CD8-positive, alpha-beta memory T cell (primary cell): ENCODE data around the gene CTDSP2. TPM values are rescaled to one million over a fixed set of nuclear protein-coding genes. Genes with fewer than 3 reads are reported as not detected.

Source experiments
- CTCF ChIA-PET: fragments of 350-600 bp; sonication (Branson Sonifier 250); formaldehyde crosslinking; loops from one replicate; lab custom pipeline; 2021; ENCODE audit warnings: antibody characterized with exemption; lab: Charles Lee
- POLR2A ChIA-PET: fragments of 350-600 bp; sonication (Branson Sonifier 250); formaldehyde crosslinking; loops from one replicate; lab custom pipeline; 2021; ENCODE audit warnings: antibody characterized with exemption; lab: Charles Lee
- DNase-seq, 5 donors: peaks; one replicate each; pipeline versions ENCODE4 v3.0.0 to v3.0.0-alpha.2; 2020 to 2022; ENCODE audit warnings: mixed read lengths in 1 of 5
- H3K27ac ChIP-seq: one replicate; pipeline ENCODE4 v1.7.0; 2013; ENCODE audit warnings: low read depth, mild to moderate bottlenecking, low read length, moderate library complexity
- H3K27me3 ChIP-seq: 2 replicates; pipeline ENCODE4 v1.7.0; 2013; ENCODE audit warnings: low read length, mild to moderate bottlenecking; ENCODE audit not compliant: insufficient read depth, poor library complexity, severe bottlenecking
- H3K36me3 ChIP-seq: 2 replicates; pipeline ENCODE4 v1.7.0; 2013; ENCODE audit warnings: mild to moderate bottlenecking, low read length, moderate library complexity; ENCODE audit not compliant: insufficient read depth
- H3K4me1 ChIP-seq: 2 replicates; pipeline ENCODE4 v1.7.0; 2013; ENCODE audit warnings: mild to moderate bottlenecking, low read length, moderate library complexity; ENCODE audit not compliant: insufficient read depth
- H3K4me3 ChIP-seq: 2 replicates; pipeline ENCODE4 v1.7.0; 2013; ENCODE audit warnings: mild to moderate bottlenecking, low read length
- H3K9me3 ChIP-seq: 2 replicates; pipeline ENCODE4 v1.7.0; 2013; ENCODE audit warnings: mild to moderate bottlenecking, low read length
- H3K27ac Mint-ChIP-seq, 8 donors: one replicate each; pipeline ENCODE4 v1.8.0; 2020 to 2021; ENCODE audit warnings: mixed read lengths in 8 of 8, mild to moderate bottlenecking in 6 of 8, inconsistent platforms in 3 of 8, moderate library complexity in 3 of 8
- H3K27me3 Mint-ChIP-seq, 2 donors: one replicate each; pipeline ENCODE4 v1.8.0; 2020 to 2021; ENCODE audit warnings: mixed read lengths in 2 of 2, mild to moderate bottlenecking in 1 of 2, moderate library complexity in 1 of 2
- H3K36me3 Mint-ChIP-seq, 3 donors: one replicate each; pipeline ENCODE4 v1.8.0; 2020 to 2021; ENCODE audit warnings: mixed read lengths in 3 of 3, inconsistent platforms in 1 of 3, mild to moderate bottlenecking in 1 of 3
- H3K4me1 Mint-ChIP-seq, 3 donors: one replicate each; pipeline ENCODE4 v1.8.0; 2020 to 2021; ENCODE audit warnings: mixed read lengths in 3 of 3, inconsistent platforms in 1 of 3, mild to moderate bottlenecking in 1 of 3
- H3K4me3 Mint-ChIP-seq, 7 donors: one replicate each; pipeline ENCODE4 v1.8.0; 2020 to 2021; ENCODE audit warnings: mixed read lengths in 7 of 7, mild to moderate bottlenecking in 6 of 7, moderate library complexity in 4 of 7, inconsistent platforms in 2 of 7
- H3K9me3 Mint-ChIP-seq, 5 donors: one replicate each; pipeline ENCODE4 v1.8.0; 2020 to 2022; ENCODE audit warnings: mixed read lengths in 5 of 5, mild to moderate bottlenecking in 3 of 5, moderate library complexity in 2 of 5, inconsistent platforms in 1 of 5
- polyA plus RNA-seq: library from polyadenylated mRNA; unstranded; fragments of 300-500 nt; fragmentation: Illumina TruSeq; gene quantifications from one replicate; pipeline ENCODE4 v1.2.3, GENCODE V29; 2021
- total RNA-seq, 2 experiments: library from RNA; stranded (reverse); gene quantifications; one replicate each; pipeline ENCODE4 v1.2.3, GENCODE V29; 2021

Gene CTDSP2
- total and polyA plus RNA-seq, 3 experiments from 2014 or later, result 55.0 to 76.4 (median 72.8) TPM

DNA sequence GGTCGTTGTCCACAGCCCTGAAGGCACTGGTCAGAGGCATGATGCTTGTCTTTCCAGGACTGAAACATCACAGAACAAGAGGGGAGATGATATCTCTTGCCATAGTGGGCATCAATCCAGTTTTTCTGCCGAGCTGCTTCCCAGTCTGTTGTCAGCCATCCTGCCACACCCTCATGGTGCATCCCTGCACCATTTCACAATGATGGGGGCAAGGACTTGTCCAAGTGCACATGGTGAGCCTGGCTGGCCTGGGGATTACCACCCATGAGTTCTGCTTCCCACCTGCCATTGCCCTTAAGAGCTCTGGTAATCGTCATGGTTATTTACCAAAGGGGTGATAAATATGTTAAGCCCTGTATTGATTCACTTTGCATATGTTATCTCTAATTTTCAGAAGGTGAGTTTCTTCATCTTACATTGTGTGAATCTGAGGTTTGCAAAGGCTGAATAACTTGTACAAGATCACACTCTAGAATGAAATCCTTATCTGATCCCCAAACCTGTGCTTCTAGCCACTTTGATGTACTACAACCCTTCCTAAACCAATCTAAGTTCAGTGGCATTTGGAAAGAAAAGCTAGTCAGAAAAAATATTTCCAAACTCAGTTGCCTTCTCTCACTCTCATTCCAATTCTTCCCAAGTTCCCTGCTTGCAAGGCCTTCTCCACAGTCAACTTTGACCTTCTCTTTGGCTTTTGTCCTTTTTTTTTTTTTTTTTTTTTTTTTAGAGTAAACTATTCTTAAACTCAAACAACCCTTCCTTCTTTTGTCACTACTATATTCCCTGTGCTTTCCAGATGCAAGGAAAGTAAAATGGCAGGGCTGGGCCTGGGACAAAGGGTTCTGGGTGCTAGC lies 30.3 kb downstream of the CTDSP2 start:
- CTCF ChIA-PET, result no interaction called here

DNA sequence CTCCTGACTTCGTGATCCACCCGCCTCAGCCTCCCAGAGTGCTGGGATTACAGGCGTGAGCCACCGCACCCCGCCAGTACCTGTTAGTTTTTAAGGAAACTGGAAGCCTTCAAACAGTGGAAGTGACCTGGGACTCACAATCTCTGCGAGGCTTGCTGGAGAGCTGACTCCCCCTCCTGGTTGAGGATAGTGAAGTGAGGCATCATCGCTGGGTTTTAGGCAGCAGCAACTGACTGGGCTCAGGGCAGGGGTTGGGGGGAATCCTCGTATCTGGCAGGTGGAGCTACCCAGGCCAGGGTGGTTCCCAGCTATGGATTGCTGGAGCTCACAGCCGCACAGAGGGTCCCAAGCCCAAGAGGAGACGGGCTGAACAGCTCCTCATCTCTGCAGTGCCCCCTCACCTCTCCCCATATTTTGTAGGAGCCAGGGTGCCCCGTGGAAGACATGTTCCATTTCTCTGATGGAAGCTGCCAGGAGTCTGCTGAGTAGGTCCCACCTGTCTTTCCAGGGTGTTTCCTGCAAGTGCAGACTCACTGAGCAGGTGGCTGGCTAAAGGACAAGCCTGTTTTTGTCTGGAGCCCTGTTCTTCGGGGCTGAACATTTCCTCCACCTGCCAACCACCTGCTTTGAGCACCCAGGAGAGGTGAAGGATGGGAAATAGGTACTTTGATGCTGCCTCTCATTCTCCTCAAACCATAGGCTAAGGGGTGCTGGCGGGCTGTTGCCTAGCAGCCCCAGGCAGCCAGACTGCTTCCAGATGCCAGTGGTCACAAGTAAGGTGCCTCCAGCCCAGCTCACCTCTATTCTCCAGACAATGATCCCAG lies 31.1 kb downstream of the CTDSP2 start:
- H3K27me3 Mint-ChIP-seq, result no peaks in the 10 kb centered on the region
- ChIA-PET POLR2A (interaction anchor here (0.5 to 0.7 kb wide), 2 partner anchors 31 to 222 kb away, joined by 3 to 12 read pairs; partner anchors contain the start of gene CTDSP2), CTCF (interaction anchor here (0.8 kb wide), 1 partner anchor 13 kb away, joined by 3 read pairs; no protein-coding TSS in a partner anchor)
- H3K36me3 Mint-ChIP-seq, result peaks cover 0 to 27% (median 5%) of the 10 kb centered on the region in 3 donors
- Histone ChIP-seq H3K27ac (no peak overlapping the region), H3K4me3 (no peak overlapping the region), H3K9me3 (no peaks in the 10 kb centered on the region), H3K27me3 (no peaks in the 10 kb centered on the region), H3K36me3 (no peaks in the 10 kb centered on the region), H3K4me1 (no peaks in the 10 kb centered on the region)
- H3K4me1 Mint-ChIP-seq, result peaks cover 3 to 8% (median 4%) of the 10 kb centered on the region in 3 donors
- peak overlapping the region in 1 of 8 donors; percentile 17 for H3K27ac Mint-ChIP-seq
- H3K4me3 Mint-ChIP-seq, result no peak overlapping the region
- H3K9me3 Mint-ChIP-seq, result no peaks in the 10 kb centered on the region
- DNase-seq, result no peak

More for the DNA sequence above, 30.3 kb downstream of the CTDSP2 start:
- Histone ChIP-seq H3K4me1 (no peaks in the 10 kb centered on the region), H3K27ac (no peak overlapping the region), H3K36me3 (no peaks in the 10 kb centered on the region), H3K9me3 (no peaks in the 10 kb centered on the region), H3K27me3 (no peaks in the 10 kb centered on the region), H3K4me3 (no peak overlapping the region)
- Mint-ChIP-seq H3K4me3 (no peak overlapping the region), H3K9me3 (no peaks in the 10 kb centered on the region), H3K27me3 (no peaks in the 10 kb centered on the region), H3K4me1 (peaks cover 3 to 8% (median 4%) of the 10 kb centered on the region in 3 donors), H3K27ac (peak overlapping the region in 3 of 8 donors; percentile 11 to 78 (median 74)), H3K36me3 (peaks cover 0 to 32% (median 5%) of the 10 kb centered on the region in 3 donors)
- POLR2A ChIA-PET, result interaction anchor here (0.5 to 0.7 kb wide), 3 partner anchors 30 to 223 kb away, joined by 3 to 12 read pairs (median 11); partner anchors contain the start of gene CTDSP2
- no peak for DNase-seq

DNA sequence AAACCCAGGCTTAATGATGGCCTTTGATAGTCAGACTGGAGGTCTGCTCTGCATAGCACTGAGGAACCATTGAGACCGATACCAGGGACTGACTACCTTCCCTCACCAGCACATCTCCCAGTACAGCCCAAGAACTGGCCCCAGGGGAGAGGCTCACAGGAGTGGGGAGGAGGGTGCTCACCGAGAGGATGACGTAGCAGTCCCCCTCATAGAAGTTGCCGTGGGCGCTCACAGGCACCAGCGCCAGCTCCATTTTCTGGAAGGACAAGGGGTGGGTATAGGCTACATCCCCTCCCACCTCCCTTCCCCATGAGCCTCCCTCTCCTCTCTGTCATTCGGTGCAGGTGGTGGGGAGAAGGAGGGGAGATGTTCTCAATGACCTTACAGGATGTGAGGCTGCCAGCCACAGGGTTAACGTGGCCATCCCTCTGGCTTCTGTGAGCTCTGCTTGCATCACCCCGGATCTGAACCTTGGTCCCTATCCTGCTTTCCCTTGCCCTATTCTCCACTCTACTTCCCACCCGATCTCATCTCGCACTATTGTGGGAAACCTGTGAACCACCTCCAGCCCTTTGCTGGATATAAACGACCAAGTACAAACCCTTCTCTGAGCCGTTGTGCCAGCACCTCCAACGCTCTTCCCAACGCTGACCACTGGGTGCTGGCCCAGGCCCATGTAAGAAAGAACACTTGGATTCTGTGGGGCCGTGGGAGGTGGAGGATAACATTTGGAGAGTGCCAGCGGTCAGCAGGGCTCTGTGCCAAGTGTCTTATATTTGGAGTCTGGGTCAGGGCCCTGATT lies 32.4 kb downstream of the CTDSP2 start:
- H3K27me3 Mint-ChIP-seq, result no peaks in the 10 kb centered on the region
- Histone ChIP-seq H3K27me3 (no peaks in the 10 kb centered on the region), H3K36me3 (no peaks in the 10 kb centered on the region), H3K27ac (no peak overlapping the region), H3K4me3 (no peak overlapping the region), H3K4me1 (no peaks in the 10 kb centered on the region), H3K9me3 (no peaks in the 10 kb centered on the region)
- CTCF ChIA-PET, result no interaction called here
- DNase-seq, result no peak
- no peak overlapping the region for H3K4me3 Mint-ChIP-seq
- H3K9me3 Mint-ChIP-seq, result no peaks in the 10 kb centered on the region
- H3K36me3 Mint-ChIP-seq, result peaks cover 0 to 28% (median 5%) of the 10 kb centered on the region in 3 donors
- POLR2A ChIA-PET, result no interaction called here
- H3K27ac Mint-ChIP-seq, result no peak overlapping the region
- H3K4me1 Mint-ChIP-seq, result peaks cover 3 to 8% (median 4%) of the 10 kb centered on the region in 3 donors

DNA sequence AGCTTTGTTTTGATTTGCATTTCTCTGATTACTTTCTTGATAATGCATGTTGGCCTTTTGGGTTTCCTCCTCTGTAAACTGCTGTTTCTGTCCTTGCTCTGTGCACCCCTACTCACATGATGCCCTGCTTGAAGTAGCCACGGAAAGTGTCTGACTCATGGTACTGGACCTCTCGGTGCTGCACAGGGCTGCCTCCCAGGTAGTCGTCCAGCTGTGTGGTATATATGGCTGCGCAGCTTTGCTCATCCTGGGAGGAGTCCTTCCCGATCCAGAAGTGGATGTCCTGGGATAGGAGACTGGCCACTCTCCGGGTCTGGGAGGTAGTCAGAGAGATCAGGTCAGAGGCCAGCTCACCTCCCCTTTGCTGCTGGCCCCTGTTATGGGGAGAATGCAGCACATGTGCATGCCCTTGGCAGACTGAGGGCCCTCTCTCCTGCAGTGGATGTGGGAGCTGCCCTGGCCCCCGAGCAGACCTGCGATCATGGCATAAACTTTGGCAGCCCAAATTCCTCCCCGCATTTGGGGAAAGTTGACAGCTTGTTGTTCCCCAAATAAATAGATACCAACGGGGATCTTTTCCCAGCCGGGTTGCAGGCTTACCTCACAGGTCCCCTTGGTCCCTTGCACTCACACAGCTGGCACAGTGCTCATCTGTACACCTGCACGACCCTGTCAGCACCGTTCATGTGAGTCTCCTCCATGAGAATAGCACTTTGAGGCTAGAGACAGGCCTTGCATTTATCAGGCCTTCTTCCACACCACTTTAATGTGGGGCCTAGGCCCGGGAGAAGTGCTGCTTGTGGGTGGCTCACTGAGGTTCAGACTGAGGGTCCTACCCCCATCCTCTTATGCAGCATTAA lies 33.2 kb downstream of the CTDSP2 start:
- peaks cover 0 to 29% (median 5%) of the 10 kb centered on the region in 3 donors for H3K36me3 Mint-ChIP-seq
- Histone ChIP-seq H3K36me3 (peaks cover 3% of the 10 kb centered on the region), H3K27ac (no peak overlapping the region), H3K27me3 (no peaks in the 10 kb centered on the region), H3K9me3 (no peaks in the 10 kb centered on the region), H3K4me1 (no peaks in the 10 kb centered on the region), H3K4me3 (no peak overlapping the region)
- no peak for DNase-seq
- CTCF ChIA-PET, result interaction anchor here (1.2 kb wide), 1 partner anchor 90 kb away, joined by 3 read pairs; no protein-coding TSS in a partner anchor
- peaks cover 2 to 3% (median 2%) of the 10 kb centered on the region in 3 donors for H3K4me1 Mint-ChIP-seq
- H3K27me3 Mint-ChIP-seq, result no peaks in the 10 kb centered on the region
- no peak overlapping the region for H3K27ac Mint-ChIP-seq
- no peak overlapping the region for H3K4me3 Mint-ChIP-seq
- no peaks in the 10 kb centered on the region for H3K9me3 Mint-ChIP-seq
- POLR2A ChIA-PET, result no interaction called here

DNA sequence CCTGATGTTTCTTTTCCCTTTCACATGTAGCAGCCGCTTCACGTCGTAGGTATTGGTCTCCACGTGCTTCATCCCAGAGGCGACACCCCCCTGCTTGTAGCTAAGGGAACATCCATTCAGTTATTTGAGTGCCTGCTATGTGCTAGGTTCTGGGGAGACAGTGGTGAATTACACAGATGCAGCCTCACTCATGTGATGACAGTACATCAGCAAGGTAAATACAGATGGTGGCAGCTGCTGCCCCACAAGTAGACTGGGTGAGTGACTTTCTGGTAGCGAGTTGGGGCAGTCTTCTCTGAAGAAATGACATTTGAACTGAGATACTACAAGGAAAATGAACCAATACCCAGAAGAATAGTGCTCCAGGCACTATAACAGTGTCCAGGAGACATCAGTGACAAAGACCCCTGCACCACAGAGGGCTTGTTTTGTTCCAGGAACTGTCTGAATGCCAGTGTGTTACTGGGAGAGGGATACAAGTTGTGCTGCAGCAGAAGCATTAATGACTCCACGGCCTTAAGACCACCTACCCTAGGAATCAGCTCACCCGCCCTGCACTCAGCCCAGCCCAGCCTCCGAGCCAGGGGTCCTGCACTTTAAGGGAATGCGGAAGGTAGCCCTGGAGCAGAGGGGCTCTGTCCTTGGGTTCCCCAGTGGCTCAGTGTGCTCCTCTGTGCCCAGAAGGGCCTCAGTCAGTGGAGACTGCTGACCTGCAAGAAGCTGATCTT lies 35.3 kb downstream of the CTDSP2 start:
- H3K27me3 Mint-ChIP-seq, result no peaks in the 10 kb centered on the region
- no peak for DNase-seq
- Histone ChIP-seq H3K9me3 (no peaks in the 10 kb centered on the region), H3K27ac (no peak overlapping the region), H3K27me3 (no peaks in the 10 kb centered on the region), H3K36me3 (peaks cover 6% of the 10 kb centered on the region), H3K4me1 (no peaks in the 10 kb centered on the region), H3K4me3 (no peak overlapping the region)
- H3K36me3 Mint-ChIP-seq, result peaks cover 0 to 50% (median 12%) of the 10 kb centered on the region in 3 donors
- peaks cover 0 to 1% (median 0%) of the 10 kb centered on the region in 3 donors for H3K4me1 Mint-ChIP-seq
- no peaks in the 10 kb centered on the region for H3K9me3 Mint-ChIP-seq
- POLR2A ChIA-PET, result no interaction called here
- no peak overlapping the region for H3K27ac Mint-ChIP-seq
- CTCF ChIA-PET, result no interaction called here
- H3K4me3 Mint-ChIP-seq, result no peak overlapping the region

DNA sequence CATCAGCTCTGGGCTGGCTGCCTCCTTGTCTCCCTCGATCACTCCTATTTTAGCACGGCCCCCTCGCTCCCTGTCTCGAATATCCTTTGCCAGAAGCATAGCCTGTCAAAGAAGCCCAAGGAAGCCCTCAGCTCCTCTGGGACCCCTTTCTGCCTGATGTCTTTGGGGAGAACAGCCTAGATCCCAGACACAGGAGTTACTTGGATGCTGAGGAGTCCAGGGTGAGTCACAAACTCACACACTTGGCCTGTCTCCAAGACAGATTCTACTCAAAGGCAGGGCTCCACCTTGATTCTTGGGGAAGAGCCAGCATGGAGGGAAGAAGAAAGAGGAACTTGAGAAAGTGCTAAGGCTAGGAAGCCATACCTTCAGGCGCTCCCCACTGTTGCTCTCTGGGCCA lies 36.1 kb downstream of the CTDSP2 start:
- H3K27ac ChIP-seq, result no peak overlapping the region
- no peaks in the 10 kb centered on the region for H3K27me3 ChIP-seq
- Mint-ChIP-seq H3K27ac (no peak overlapping the region), H3K36me3 (peaks cover 0 to 52% (median 12%) of the 10 kb centered on the region in 3 donors), H3K4me3 (no peak overlapping the region), H3K9me3 (no peaks in the 10 kb centered on the region), H3K4me1 (no peaks in the 10 kb centered on the region), H3K27me3 (no peaks in the 10 kb centered on the region)
- no peaks in the 10 kb centered on the region for H3K9me3 ChIP-seq
- no peak for DNase-seq
- H3K4me3 ChIP-seq, result no peak overlapping the region
- POLR2A ChIA-PET, result no interaction called here
- CTCF ChIA-PET, result no interaction called here
- H3K36me3 ChIP-seq, result peaks cover 6% of the 10 kb centered on the region
- H3K4me1 ChIP-seq, result no peaks in the 10 kb centered on the region
